Measurements from ENCODE around the gene LRIG1.

LRIG1 gene

DNA sequence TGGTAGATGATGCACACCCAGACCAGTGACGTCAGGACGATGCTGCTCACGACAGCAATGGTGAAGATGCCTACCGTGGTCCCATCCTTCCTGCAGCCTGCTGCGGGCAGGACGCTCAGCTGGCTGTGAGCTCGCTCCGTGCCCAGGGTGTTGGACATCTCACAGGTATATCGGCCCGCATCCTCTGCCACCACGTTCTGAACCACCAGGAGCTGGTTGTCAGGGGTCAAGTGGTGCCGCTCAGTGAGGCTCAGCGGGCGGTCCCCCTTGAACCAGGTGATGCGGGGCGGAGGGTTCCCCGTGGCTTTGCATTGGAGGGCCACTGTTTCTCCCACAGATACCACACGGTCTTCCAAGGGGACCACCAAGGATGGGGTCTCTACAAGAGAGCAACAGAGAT lies 117.8 kb downstream of the LRIG1 start:
- TF ChIP-seq, protein P1, sequence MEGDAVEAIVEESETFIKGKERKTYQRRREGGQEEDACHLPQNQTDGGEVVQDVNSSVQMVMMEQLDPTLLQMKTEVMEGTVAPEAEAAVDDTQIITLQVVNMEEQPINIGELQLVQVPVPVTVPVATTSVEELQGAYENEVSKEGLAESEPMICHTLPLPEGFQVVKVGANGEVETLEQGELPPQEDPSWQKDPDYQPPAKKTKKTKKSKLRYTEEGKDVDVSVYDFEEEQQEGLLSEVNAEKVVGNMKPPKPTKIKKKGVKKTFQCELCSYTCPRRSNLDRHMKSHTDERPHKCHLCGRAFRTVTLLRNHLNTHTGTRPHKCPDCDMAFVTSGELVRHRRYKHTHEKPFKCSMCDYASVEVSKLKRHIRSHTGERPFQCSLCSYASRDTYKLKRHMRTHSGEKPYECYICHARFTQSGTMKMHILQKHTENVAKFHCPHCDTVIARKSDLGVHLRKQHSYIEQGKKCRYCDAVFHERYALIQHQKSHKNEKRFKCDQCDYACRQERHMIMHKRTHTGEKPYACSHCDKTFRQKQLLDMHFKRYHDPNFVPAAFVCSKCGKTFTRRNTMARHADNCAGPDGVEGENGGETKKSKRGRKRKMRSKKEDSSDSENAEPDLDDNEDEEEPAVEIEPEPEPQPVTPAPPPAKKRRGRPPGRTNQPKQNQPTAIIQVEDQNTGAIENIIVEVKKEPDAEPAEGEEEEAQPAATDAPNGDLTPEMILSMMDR (IDR thresholded peaks at IDR 0.05; ENCODE audit: control insufficient read depth, extremely low read depth, insufficient read depth), result no peak
- H3K4me3 ChIP-seq (ENCODE audit: low read depth, low read length), result no peak overlapping the region
- no peak for DNase-seq (ENCODE audit: low read depth)

GRCh38 chr3:66382142-66382541 lies 118.7 kb downstream of the LRIG1 start:
- no peak overlapping the region for H3K4me3 ChIP-seq (ENCODE audit: low read depth, low read length)
- no peak for DNase-seq (ENCODE audit: low read depth)
- TF ChIP-seq, protein P1 (IDR thresholded peaks at IDR 0.05; ENCODE audit: control insufficient read depth, extremely low read depth, insufficient read depth), result no peak

- H3K4me3 ChIP-seq (ENCODE audit: low read depth, low read length), result no peak overlapping the region
- DNase-seq (ENCODE audit: low read depth), result no peak
- TF ChIP-seq, protein P1 (IDR thresholded peaks at IDR 0.05; ENCODE audit: control insufficient read depth, extremely low read depth, insufficient read depth), result no peak
Observed at GRCh38 chr3:66381626-66382025, 119.2 kb downstream of the LRIG1 start.

- TF ChIP-seq, protein P1 (IDR thresholded peaks at IDR 0.05; ENCODE audit: control insufficient read depth, extremely low read depth, insufficient read depth), result no peak
- no peak overlapping the region for H3K4me3 ChIP-seq (ENCODE audit: low read depth, low read length)
- DNase-seq (ENCODE audit: low read depth), result no peak
Observed at GRCh38 chr3:66380200-66380932, 120.5 kb downstream of the LRIG1 start.

GRCh38 chr3:66379565-66379964 lies 121.3 kb downstream of the LRIG1 start:
- no peak overlapping the region for H3K4me3 ChIP-seq (ENCODE audit: low read depth, low read length)
- TF ChIP-seq, protein P1 (IDR thresholded peaks at IDR 0.05; ENCODE audit: control insufficient read depth, extremely low read depth, insufficient read depth), result no peak

GRCh38 chr3:66378256-66378655 lies 122.6 kb downstream of the LRIG1 start:
- no peak for DNase-seq (ENCODE audit: low read depth)
- TF ChIP-seq, protein P1 (IDR thresholded peaks at IDR 0.05; ENCODE audit: control insufficient read depth, extremely low read depth, insufficient read depth), result peak; percentile 44
- H3K4me3 ChIP-seq (ENCODE audit: low read depth, low read length), result no peak overlapping the region

More at GRCh38 chr3:66379565-66379964, 121.3 kb downstream of the LRIG1 start:
- DNase-seq (ENCODE audit: low read depth), result no peak

- H3K4me3 ChIP-seq (ENCODE audit: low read depth, low read length), result no peak overlapping the region
- TF ChIP-seq, protein P1 (IDR thresholded peaks at IDR 0.05; ENCODE audit: control insufficient read depth, extremely low read depth, insufficient read depth), result no peak
- no peak for DNase-seq (ENCODE audit: low read depth)
Observed at GRCh38 chr3:66377800-66378199, 123.0 kb downstream of the LRIG1 start.
